ENCODE results near the gene TTC1.

TTC1 gene

GRCh38 chr5:160020964-160021363, 12.0 kb downstream of the TTC1 start:
- Histone ChIP-seq H3K4me1 (ENCODE audit: low read length) (no peaks in the 10 kb centered on the region), H2AFZ (ENCODE audit: low read depth, low read length) (no peak overlapping the region), H3K9me3 (ENCODE audit: insufficient read depth, low read length) (no peaks in the 10 kb centered on the region), H4K20me1 (ENCODE audit: insufficient read depth, low read length) (no peaks in the 10 kb centered on the region), H3K4me3 (ENCODE audit: low read length) (no peak overlapping the region), H3K36me3 (replicated peaks; ENCODE audit: low read depth, low read length) (peaks cover 16% of the 10 kb centered on the region), H3K9ac (ENCODE audit: low read length) (no peak overlapping the region), H3K27ac (ENCODE audit: low read length) (no peak overlapping the region), H3K79me2 (ENCODE audit: low read length) (0 out of 2 replicates have a peak, but pooled peaks cover 3% of the 10 kb centered on the region), H3K4me2 (ENCODE audit: low read length) (no peak overlapping the region), H3K27me3 (ENCODE audit: low read depth, low read length) (no peaks in the 10 kb centered on the region)
- no peak for TF ChIP-seq CTCF (IDR thresholded peaks at IDR 0.05; ENCODE audit: low read depth, low read length)
- TF ChIP-seq EZH2phosphoT487 (IDR thresholded peaks at IDR 0.05; ENCODE audit: low read depth) = no peak

DNA sequence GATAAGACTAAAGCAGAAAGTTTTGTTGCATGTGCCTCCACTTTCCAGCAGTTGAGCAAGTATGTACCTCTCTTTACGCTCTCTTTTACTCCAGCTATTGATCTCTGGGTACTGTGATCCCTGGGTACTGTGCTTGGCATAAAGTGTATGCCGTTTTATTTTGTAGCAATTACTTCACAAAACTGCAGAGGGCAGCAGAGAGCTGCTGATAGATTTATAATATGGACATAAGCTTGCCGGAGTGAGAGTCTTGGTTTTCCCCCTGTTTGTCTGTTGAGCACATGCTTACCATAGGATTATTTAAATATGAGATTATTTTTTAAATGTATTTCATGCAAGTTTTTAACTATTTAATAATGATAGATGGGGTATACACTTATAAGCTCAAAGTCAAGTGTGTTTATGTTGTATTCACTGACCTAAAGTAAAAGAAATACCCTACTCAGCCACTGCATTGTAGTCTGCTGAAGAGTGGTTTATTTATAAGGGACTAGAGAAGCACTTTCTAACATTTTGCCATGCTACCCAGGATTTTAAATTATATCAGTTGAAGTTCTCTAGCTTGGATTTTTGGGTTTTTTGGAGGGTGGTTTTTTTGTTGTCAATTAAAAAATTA, 13.0 kb downstream of the TTC1 start:
- Histone ChIP-seq H3K27me3 (ENCODE audit: low read depth, low read length) (no peaks in the 10 kb centered on the region), H3K36me3 (replicated peaks; ENCODE audit: low read depth, low read length) (peaks cover 16% of the 10 kb centered on the region), H3K27ac (ENCODE audit: low read length) (no peak overlapping the region), H4K20me1 (ENCODE audit: insufficient read depth, low read length) (no peaks in the 10 kb centered on the region), H3K4me2 (ENCODE audit: low read length) (no peak overlapping the region), H3K4me3 (ENCODE audit: low read length) (no peak overlapping the region), H3K9ac (ENCODE audit: low read length) (no peak overlapping the region), H3K79me2 (ENCODE audit: low read length) (0 out of 2 replicates have a peak, but pooled peaks cover 3% of the 10 kb centered on the region), H3K4me1 (ENCODE audit: low read length) (no peaks in the 10 kb centered on the region), H3K9me3 (ENCODE audit: insufficient read depth, low read length) (no peaks in the 10 kb centered on the region), H2AFZ (ENCODE audit: low read depth, low read length) (no peak overlapping the region)
- TF ChIP-seq CTCF (IDR thresholded peaks at IDR 0.05; ENCODE audit: low read depth, low read length) (peak; percentile 63), EZH2phosphoT487 (IDR thresholded peaks at IDR 0.05; ENCODE audit: low read depth) (no peak)

- H3K9ac ChIP-seq (ENCODE audit: low read length) = no peak overlapping the region
- no peak for TF ChIP-seq EZH2phosphoT487 (IDR thresholded peaks at IDR 0.05; ENCODE audit: low read depth)
- TF ChIP-seq CTCF (IDR thresholded peaks at IDR 0.05; ENCODE audit: low read depth, low read length) = no peak
- no peaks in the 10 kb centered on the region for H4K20me1 ChIP-seq (ENCODE audit: insufficient read depth, low read length)
- no peak overlapping the region for H3K4me2 ChIP-seq (ENCODE audit: low read length)
- H3K36me3 ChIP-seq (replicated peaks; ENCODE audit: low read depth, low read length) = peaks cover 13% of the 10 kb centered on the region
- H3K4me3 ChIP-seq (ENCODE audit: low read length) = no peak overlapping the region
- H3K27me3 ChIP-seq (ENCODE audit: low read depth, low read length) = no peaks in the 10 kb centered on the region
- no peak overlapping the region for H3K27ac ChIP-seq (ENCODE audit: low read length)
- H3K9me3 ChIP-seq (ENCODE audit: insufficient read depth, low read length) = no peaks in the 10 kb centered on the region
- no peak overlapping the region for H2AFZ ChIP-seq (ENCODE audit: low read depth, low read length)
- H3K4me1 ChIP-seq (ENCODE audit: low read length) = no peaks in the 10 kb centered on the region
- H3K79me2 ChIP-seq (ENCODE audit: low read length) = 0 out of 2 replicates have a peak, but pooled peaks cover 3% of the 10 kb centered on the region
Measured at GRCh38 chr5:160023007-160023907, 14.3 kb downstream of the TTC1 start.

- no peak for TF ChIP-seq EZH2phosphoT487 (IDR thresholded peaks at IDR 0.05; ENCODE audit: low read depth)
- no peak for TF ChIP-seq CTCF (IDR thresholded peaks at IDR 0.05; ENCODE audit: low read depth, low read length)
- Histone ChIP-seq H3K27ac (ENCODE audit: low read length) (no peak overlapping the region), H4K20me1 (ENCODE audit: insufficient read depth, low read length) (no peaks in the 10 kb centered on the region), H2AFZ (ENCODE audit: low read depth, low read length) (no peak overlapping the region), H3K9me3 (ENCODE audit: insufficient read depth, low read length) (no peaks in the 10 kb centered on the region), H3K9ac (ENCODE audit: low read length) (no peak overlapping the region), H3K4me3 (ENCODE audit: low read length) (no peak overlapping the region), H3K4me2 (ENCODE audit: low read length) (no peak overlapping the region), H3K4me1 (ENCODE audit: low read length) (no peaks in the 10 kb centered on the region), H3K79me2 (ENCODE audit: low read length) (0 out of 2 replicates have a peak, but pooled peaks cover 3% of the 10 kb centered on the region), H3K27me3 (ENCODE audit: low read depth, low read length) (no peaks in the 10 kb centered on the region), H3K36me3 (replicated peaks; ENCODE audit: low read depth, low read length) (peaks cover 7% of the 10 kb centered on the region)
Measured at GRCh38 chr5:160023908-160024630, 15.1 kb downstream of the TTC1 start.
